CD4-positive, alpha-beta T cell treated with Interleukin-21 for 1 hour (primary cell): ENCODE results near the gene SGCA.
A peak's percentile ranks its signal among the peaks of the same experiment; 100 is the strongest.

Source experiments
- DNase-seq: peaks from one replicate; pipeline ENCODE4 v3.0.0-alpha.2; 2020

SGCA gene

DNA sequence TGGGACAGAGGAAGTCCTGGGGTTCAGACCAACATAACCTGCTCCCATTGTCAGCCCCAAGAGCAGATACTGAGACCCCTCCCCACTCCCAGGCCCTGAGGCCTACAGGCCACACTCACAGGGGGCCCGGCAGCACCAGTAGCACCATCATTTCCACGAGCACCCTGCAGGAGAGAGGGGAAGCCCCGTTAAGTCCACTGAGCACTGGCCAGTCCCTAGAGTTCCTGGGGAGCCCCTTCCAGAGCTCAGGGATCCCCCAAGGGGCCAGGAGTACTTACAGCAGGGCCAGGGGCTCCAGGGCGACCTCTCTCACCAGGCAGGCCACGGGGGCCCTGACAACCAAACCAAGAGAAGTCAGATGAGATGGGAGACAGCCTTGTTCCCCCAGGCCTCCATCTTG is 30.2 kb downstream of the SGCA start:
- no peak for DNase-seq

DNA sequence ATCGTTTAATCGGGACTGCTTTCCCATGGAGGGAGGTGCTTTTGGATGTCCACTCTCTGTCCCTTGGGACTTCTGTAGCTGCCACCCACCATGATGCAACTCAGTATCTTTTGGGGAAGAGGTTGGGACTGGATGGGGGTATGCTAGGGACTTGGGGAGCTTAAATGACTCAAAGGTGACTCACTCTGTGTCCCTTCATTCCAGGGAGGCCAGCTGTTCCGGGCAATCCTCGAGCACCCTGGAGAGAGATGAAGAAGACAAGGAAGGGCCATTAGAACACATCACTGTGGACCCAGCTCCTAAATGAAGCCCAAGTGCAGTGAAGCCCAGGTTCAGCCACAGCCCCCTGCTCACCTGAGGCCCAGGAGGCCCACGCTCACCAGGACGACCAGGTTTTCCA is 31.0 kb downstream of the SGCA start:
- DNase-seq = no peak

DNA sequence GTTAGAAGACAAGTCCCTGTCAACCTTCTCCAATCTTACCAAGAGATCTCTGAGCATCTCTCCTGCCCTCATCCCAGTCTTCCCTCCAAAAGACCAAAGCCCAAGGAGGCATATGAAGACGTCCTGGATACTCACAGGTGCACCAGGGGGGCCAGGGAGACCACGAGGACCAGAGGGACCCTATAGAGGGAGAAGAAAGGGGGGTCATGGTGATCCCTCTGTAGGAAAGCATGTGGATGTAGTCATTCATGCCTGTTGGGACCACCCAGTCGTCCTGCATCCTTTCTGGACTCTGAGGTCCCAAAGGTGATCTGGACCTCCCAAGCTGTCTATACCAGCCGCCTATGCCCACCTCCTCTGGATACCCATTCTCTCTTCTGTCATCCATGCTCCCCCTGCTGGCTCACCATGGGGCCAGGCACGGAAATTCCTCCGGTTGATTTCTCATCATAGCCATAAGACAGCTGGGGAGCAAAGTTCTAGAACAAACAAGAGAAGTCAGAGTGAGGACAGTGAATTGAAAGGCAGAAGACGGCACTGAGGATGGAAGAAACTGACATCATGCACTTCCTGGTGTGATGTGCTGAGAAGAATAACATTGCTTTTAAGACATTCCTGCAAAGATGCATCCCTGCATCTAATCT is 32.3 kb downstream of the SGCA start:
- peak; percentile 62 for DNase-seq

DNA sequence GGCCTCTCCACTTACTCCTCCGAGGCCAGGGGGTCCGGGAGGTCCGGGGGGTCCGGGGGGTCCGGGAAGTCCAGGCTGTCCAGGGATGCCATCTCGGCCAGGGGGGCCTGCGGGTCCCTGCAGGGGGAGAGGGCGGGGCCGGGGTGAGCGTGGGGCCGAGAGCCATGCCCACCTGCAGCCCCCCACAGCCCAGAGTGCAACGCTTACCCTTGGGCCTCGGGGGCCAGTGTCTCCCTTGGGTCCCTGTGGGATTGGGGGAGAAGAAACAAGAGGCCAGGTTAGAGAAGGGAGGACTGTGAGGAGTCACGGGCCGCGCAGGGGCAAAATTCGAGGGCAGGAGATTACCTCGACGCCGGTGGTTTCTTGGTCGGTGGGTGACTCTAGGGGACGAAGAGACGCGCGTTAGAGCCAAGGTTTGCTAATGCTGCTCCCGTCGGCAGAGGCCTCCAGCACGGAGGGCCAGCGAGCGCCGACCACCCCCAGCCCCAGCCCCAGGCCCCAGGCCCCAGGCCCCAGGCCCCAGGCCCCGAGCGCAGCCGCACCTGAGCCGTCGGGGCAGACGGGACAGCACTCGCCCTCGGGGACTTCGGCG is 33.5 kb downstream of the SGCA start:
- no peak for DNase-seq

DNA sequence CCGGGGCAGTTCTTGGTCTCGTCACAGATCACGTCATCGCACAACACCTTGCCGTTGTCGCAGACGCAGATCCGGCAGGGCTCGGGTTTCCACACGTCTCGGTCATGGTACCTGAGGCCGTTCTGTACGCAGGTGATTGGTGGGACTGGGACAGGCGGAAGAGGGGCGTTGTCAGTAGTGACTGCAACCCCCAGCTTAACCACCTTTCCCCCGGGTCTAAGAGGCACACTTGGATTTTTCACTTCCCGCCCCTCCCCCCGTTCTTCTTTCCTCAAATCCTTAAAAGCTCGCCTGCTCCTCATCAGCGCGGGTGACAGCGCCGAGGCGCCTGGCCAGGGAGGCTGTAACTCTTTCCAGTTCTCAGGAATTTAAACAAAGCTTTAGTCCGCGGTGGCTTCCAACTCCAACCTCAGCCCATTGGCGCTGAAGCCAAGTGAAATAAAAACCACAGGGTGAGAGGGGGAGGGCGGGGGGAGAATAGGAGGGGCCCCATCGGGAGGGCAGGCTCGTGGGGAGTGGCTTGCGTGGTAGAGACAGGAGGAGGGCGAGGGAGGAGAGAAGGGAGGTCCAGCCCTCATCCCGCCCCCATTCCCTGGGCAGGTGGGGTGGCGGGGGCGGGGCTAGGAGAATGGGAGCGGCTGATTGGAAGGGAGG is 34.1 kb downstream of the SGCA start:
- peak; percentile 80 for DNase-seq

DNA sequence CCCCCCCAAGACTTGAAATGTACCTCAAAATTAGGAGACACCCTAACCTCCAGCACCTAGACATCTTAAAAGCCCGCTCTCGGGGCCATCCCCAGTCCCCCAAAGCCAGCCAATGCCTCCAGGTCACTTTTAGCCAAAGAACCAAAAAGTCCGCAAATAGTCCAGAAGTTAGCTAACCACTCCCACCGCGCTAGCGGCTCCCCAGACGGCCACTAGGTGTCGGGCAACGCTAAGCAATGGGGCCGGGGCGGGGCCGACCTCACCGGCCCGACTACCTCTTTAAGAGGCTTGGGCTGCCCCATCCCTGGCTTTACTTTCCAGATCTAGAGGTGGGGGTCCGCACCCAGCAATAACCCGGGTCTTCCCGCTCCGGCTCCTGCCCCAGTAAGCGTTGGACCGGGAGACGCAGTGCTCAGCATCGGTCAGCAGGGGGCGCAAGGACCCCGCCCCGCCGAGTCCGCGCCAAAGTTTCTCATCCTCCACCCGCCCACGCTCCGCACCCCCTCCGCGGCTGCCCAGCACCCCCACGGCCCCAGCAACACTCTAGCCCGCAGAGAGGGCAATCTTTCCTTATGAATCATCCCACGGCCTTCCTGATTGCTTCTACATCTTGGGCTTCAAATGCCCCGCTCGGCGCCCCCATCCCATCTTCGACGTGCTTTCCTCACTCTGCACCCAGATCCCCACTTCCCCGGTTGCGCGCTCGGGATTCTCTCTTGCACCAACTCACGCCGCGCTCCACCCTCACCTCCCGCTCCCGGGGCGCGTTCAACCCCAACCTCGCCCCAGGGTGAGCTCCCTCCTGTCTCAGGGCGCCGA is 34.9 kb downstream of the SGCA start:
- DNase-seq = peak; percentile 82

DNA sequence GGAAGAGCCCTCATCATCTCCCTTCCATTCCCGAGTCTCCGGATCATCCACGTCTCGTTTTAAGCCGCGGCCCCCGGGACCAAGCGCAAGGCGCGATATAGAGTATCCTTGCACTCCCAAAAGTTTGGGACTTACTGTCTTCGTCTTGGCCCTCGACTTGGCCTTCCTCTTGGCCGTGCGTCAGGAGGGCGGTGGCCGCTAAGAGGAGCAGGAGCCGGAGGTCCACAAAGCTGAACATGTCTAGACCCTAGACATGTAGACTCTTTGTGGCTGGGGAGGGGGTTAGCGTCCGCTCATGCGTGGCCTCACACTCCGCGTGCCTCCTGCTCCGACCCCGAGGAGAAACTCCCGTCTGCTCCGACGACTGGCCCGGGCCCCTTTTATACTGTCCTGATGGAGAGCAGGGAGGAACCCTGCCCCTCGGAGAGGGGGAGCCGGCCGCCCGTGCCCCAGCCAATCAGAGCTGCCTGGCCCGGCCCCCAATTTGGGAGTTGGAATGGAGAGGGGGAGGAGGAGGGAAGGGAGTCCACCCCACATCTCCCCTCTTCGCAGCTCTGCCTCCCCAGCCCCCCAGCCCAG is 35.6 kb downstream of the SGCA start, which contains the start of gene COL1A1:
Gene COL1A1 (minus strand): TSS at position 356 of the 579 bp plus-strand sequence. CDS start 118 bp downstream, at position 238.
- no peak for DNase-seq

DNA sequence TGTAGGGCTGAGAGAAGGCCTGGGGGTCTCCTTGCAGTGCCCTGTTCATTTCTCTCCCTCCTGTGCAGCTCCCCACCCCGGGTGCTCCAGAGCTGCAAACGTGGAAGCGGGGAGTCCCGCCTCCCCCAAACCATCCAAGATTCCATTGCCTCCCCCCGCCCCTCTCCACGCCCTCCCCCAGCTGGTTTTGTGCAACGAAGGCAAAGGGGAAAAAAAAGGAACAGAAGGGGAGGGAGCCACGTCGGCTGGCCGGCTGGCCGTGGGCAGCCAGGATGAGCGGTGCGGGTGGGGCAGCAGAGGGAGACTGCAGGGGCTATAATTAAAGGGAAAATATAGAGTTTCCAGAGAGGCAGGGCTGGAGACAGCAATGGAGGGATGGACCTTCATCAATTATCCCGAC is 37.3 kb downstream of the SGCA start:
- no peak for DNase-seq

DNA sequence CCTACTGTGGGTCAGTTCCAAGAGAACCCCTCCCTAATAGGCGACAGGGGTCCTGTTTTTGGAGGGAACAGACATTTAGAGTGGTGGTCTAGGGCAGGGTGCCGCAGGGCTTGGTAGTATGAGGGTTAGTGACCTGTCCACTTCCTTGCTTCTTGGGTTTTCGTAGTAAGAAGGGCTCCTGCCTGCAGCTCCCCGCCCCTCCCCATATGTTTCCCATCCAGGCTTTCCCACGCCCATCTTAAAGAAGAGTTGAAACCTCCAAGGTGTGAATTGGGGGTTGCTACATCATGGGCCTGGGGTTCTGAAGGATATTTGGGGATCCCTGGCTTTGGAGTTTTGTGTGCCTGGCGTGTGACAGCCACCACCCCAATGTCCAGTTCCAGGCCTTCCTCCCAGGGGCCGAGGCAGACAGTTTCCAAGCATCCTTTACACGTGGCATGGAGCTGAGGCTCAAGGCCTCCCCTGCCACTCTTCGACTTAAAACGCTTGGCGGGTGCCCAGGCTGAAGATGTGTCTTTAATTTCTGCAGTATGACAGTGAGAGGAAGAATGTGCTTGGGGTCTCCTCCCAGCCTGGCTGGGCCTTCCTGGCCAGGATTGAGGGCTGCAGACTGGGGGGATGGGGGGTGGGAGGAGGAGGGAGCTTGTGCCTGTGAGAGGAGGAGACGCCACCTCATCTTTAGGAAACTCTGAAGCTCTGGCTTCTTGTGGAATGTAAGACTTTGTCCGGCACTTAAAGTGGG is 38.0 kb downstream of the SGCA start:
- no peak for DNase-seq

DNA sequence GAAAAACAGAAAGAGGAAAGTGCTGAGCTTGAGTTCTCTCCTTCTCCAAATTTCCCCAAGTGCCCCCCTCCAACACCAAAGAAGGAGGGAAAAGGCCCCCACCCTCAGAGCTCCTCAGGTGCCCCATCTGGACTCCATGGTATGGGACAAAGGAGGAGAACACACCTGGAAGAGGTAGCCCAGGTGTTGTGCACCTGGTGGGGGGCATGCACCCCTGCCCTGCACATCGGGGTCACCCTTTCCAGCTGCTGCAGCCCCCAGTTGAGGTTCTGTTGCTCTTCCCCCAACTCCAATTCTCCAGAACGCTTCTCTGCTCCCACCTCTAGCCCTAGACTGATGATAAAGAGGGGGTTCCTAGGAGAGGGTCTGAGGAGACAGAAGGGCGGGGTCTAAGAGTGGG is 38.6 kb downstream of the SGCA start:
- DNase-seq = no peak

DNA sequence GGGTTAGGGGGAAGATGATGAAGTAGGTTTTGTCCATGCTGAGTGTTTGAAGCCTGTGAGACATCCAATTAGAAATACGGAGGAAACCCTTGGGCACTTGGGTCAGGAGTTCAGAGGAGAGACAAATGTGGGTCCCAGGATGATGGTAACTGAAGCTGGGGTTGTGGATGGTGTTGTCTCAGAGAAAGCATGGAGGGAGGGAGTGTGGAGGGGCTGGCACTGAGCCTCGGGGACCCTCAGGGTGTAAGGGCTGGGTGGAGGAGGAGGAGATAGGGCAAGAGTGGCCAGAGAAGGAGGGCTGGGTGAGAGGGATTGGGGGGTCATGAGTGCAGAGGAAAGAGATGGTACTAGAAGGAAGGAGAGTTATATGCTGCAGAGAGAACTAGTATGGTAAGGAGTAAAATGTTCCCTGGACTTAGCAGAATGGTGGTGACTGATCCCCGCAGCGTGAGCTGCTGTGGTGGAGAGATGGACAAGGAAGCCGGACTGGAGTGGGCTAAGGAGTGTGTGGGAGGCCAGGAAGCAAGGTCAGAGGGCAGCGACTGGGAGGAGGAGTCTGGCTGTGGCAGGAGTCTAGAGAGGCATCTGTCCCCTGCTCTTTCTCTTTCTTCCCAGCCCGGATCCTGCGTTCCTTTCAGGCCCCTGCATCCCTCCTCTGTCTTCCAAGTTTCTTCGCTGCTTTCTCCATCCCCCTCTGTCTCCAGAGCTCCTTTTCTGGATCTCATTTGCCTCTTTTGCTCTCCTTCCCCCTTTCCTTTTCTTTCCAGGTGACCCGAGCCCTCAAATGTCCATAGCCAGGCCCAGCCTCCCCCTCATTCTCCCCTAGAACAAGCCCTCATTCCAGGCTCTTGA is 39.5 kb downstream of the SGCA start:
- no peak for DNase-seq

DNA sequence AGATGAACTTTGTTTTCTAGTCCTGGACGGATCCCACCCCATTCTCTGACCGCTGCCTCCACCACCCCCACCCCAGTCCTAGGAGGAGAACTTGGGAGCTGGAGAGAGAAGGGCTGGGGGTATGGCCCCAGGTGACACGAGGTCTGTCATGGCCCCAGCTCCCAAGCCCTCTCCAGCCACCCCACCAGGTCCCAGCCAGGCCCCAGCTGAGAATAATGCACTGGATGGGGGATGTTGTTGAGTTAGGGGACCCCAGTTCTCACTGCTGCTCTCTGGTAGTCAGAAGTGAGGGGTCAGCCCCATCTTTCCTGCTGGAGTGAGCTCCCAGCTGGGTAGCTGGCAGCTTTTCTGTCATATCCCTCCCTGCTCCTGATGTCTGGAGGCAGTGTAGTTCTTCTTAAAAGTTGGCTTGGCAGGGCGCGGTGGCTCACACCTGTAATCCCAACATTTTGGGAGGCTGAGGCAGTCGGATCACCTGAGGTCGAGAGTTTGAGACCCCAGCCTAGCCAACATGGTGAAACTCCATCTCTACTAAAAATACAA is 40.2 kb downstream of the SGCA start:
- no peak for DNase-seq

DNA sequence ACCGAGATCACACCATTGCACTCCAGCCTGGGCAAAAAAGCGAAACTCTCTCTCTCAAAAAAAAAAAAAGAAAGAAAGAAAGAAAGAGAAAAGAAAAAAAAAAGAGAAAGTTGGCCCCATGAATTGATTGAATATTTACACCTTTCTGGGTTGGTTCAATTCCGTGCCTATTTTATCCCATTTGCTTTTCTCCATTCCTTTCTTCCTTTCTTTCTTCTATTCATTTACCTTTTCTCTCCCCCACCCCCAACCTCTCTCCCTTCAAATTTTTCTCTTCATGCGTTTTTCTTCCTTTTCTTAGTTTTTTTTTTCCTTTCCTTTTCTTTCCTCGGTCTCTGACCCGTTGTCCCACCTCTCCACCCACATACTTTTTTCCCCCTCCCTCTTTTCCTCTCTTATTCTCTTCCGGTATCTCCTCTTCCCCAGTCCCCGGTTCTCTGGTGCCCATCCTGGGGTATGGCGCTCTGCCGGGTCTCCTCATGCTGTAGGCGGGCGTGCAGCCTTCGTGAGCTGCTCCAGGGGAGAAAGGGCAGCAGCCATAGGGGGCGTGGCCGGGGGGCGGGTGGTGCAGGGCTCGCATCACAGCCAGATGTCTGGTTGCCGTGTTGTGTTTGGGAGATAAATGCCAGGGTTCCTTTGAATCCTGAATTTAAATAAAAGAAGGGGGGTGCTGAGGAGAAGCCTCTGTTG is 40.9 kb downstream of the SGCA start:
- no peak for DNase-seq

DNA sequence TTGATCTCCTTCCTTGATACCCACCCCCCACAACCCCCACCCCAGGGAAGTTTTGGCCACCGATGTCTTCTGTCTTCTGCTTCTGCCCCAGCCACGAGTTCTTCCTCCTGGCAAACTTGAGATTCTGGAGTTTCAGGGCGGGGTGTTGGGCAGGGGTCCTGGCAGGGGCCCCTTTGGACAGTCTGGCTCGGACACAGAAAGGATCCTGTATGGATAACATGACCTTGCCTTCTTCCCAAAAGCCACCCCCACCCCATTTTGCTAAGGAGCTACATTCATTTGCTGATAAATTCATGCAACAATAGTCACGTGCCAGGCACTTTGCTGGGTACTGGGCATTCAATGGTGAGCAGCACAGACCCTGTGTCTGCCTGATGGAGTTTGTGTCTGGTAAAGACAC is 41.5 kb downstream of the SGCA start:
- DNase-seq = no peak

DNA sequence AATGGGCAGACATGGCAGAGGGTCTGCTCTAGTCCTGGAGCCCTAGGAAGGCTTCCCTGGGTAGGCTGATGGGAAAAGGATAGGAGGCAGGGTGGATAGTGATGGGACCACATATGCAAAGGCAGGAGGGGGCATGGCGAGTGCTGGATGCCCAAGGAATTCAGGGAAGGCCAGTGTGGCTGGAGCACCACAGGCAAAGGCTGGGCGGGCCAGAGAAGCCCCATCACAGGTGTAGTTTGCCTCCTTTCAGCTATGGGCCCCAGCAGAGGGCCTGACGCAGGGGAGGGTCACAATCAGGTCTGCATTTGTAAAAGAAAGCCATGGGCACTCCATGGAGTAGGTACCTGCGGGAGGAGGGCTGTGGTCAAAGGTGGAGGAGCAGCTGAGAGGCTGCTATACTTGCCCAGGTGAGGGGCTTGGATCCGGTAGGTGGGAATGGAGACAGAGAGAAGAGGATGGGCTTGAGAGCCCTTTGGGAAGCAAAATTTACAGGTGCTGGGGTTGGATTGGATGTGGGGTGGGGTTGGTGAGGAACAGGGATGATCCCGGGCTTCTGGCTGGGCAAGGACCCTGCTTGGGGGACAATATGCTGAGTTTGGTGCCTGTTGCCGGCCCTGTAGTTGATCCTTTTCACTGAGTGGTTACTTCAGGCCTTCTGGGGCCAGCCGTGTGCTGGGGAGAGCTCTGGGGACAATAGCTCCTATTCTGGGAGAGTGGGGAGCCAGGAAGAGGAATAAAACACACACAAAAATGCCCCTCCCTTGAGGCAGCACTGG is 42.2 kb downstream of the SGCA start:
- no peak for DNase-seq

DNA sequence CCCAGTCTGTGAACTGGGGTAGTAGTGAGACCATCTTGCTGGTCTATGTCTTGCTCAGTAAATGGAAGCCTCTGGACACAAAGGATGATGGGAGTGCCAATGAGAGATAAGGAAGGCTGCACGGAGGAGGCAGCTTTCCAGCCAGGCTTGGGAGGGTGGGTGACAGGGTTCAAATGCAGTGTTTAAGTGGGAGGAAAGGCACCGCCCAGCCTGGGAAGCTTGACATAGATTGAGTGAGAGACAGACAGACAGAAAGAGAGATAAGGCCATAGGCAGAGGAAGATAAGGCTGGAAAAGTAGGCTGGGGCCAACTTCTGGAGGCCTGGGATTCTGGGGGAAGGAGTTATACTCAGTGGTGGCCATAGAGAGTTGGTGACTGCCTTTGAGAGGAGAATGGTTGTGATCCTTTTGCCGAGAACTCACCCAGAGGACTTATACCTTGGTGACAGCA is 42.8 kb downstream of the SGCA start:
- no peak for DNase-seq

DNA sequence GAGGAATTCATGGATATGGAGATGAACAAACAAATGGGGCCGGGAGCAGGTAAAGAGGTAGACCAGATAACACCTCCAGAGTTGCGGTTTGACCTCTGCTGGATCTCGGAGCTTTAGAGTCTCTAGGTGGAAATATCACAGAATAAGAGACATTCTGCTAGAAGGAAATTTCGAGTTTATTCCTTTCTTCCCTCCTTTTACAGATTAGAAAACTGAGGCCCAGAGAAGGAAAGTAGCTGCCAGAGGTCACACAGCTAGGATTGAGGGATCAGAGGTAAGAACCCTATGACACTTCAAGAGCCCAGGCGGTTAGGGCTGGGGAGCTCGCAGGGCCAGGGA is 43.3 kb downstream of the SGCA start:
- DNase-seq = no peak

DNA sequence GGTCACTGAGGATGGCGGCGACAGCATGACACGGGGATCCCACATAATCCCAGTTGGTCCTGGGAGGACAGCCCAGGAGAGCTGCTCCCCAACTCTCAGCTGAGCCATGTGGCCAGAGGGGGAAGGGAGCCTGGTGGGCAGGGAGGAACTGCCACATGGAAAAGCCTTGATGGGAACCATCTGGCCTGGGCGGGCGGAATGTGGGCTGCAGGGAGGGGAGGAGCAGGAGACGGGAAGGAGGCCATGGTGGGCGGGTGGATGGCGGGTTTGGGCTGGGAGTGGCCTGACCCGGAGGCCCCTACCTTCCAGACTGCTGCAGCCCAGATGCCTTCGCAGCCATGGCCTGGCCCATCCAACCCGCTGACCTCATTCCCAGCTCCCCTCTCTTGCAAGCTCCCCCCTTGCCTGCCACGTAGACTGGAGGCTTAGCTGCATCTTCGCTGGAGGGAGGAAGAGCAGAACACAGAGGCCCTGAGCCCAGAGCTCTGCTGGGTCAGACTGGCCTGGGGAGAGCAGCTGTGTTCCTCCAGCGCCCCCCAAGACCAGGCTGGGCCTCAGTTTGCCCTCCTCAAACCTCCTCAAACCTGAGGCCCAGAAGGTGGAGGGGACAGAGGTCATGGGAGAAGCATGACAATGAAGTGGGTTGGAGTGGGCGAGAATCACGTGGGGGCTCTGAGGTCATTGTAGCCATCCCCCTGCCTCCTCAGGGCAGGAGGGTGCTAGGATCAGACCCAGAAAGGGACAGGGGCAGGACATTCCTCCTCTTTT is 43.9 kb downstream of the SGCA start:
- no peak for DNase-seq
